ENCODE results near the gene SLC6A6. TPM values are rescaled to one million over a fixed set of nuclear protein-coding genes. Genes with fewer than 3 reads are reported as not detected.

SLC6A6 gene
- total RNA-seq, 2 donors from 2014 or later = 43.1 to 56.5 TPM

- WGBS, 2 experiments (ENCODE audit: insufficient coverage in 1 of 2, insufficient read length in 1 of 2) = 92 to 95% methylated on average over 9 of the region's 9 CpGs
- H3K27ac Mint-ChIP-seq = peak overlapping the region; percentile 68
- Histone ChIP-seq H3K9me3 (ENCODE audit: control insufficient read depth, low read length) (no peaks in the 10 kb centered on the region), H3K36me3 (ENCODE audit: control insufficient read depth, insufficient read depth, low read length) (peaks cover 10% of the 10 kb centered on the region), H3K4me1 (ENCODE audit: control insufficient read depth, insufficient read depth, low read length) (peaks cover 7% of the 10 kb centered on the region), H3K27me3 (ENCODE audit: control insufficient read depth, insufficient read depth, low read length, poor library complexity, severe bottlenecking) (no peaks in the 10 kb centered on the region), H3K4me3 (ENCODE audit: low read length) (no peak overlapping the region), H3K9ac (ENCODE audit: extremely low read depth, low read length, poor library complexity, severe bottlenecking) (no peak overlapping the region), H3K27ac (ENCODE audit: low read depth, low read length) (no peak overlapping the region)
- peaks cover 25% of the 10 kb centered on the region for H3K36me3 Mint-ChIP-seq (ENCODE audit: low read depth)
- peaks cover 22% of the 10 kb centered on the region for H3K4me1 Mint-ChIP-seq
- no peaks in the 10 kb centered on the region for H3K27me3 Mint-ChIP-seq (ENCODE audit: insufficient read depth)
- no peak for TF ChIP-seq CTCF (conservative IDR thresholded peaks at IDR 0.05)
- no peak overlapping the region for H3K4me3 Mint-ChIP-seq
- no peaks in the 10 kb centered on the region for H3K9me3 Mint-ChIP-seq
- no peak for DNase-seq
Measured at GRCh38 chr3:14411166-14411526, 8.7 kb downstream of the SLC6A6 start.

- H3K9me3 Mint-ChIP-seq = no peaks in the 10 kb centered on the region
- peak; percentile 81 for DNase-seq
- peaks cover 7% of the 10 kb centered on the region for H3K4me1 ChIP-seq (ENCODE audit: control insufficient read depth, insufficient read depth, low read length)
- H3K36me3 ChIP-seq (ENCODE audit: control insufficient read depth, insufficient read depth, low read length) = peaks cover 10% of the 10 kb centered on the region
- no peak overlapping the region for H3K9ac ChIP-seq (ENCODE audit: extremely low read depth, low read length, poor library complexity, severe bottlenecking)
- H3K27me3 Mint-ChIP-seq (ENCODE audit: insufficient read depth) = no peaks in the 10 kb centered on the region
- peak; percentile 80 for TF ChIP-seq CTCF (conservative IDR thresholded peaks at IDR 0.05)
- peaks cover 17% of the 10 kb centered on the region for H3K4me1 Mint-ChIP-seq
- 83 to 85% methylated on average over 7 of the region's 7 CpGs for WGBS, 2 experiments (ENCODE audit: insufficient coverage in 1 of 2, insufficient read length in 1 of 2)
- no peak overlapping the region for H3K4me3 Mint-ChIP-seq
- no peaks in the 10 kb centered on the region for H3K27me3 ChIP-seq (ENCODE audit: control insufficient read depth, insufficient read depth, low read length, poor library complexity, severe bottlenecking)
- H3K27ac Mint-ChIP-seq = peak overlapping the region; percentile 68
- no peak overlapping the region for H3K27ac ChIP-seq (ENCODE audit: low read depth, low read length)
- no peaks in the 10 kb centered on the region for H3K9me3 ChIP-seq (ENCODE audit: control insufficient read depth, low read length)
- H3K36me3 Mint-ChIP-seq (ENCODE audit: low read depth) = peaks cover 20% of the 10 kb centered on the region
- H3K4me3 ChIP-seq (ENCODE audit: low read length) = no peak overlapping the region
Measured at GRCh38 chr3:14411988-14412387, 9.6 kb downstream of the SLC6A6 start.

- H3K9me3 Mint-ChIP-seq = no peaks in the 10 kb centered on the region
- no peak for TF ChIP-seq CTCF (conservative IDR thresholded peaks at IDR 0.05)
- H3K27ac Mint-ChIP-seq = peak overlapping the region; percentile 77
- no peaks in the 10 kb centered on the region for H3K27me3 Mint-ChIP-seq (ENCODE audit: insufficient read depth)
- peaks cover 18% of the 10 kb centered on the region for H3K4me1 Mint-ChIP-seq
- Histone ChIP-seq H3K9ac (ENCODE audit: extremely low read depth, low read length, poor library complexity, severe bottlenecking) (no peak overlapping the region), H3K36me3 (ENCODE audit: control insufficient read depth, insufficient read depth, low read length) (peaks cover 8% of the 10 kb centered on the region), H3K4me3 (ENCODE audit: low read length) (no peak overlapping the region), H3K9me3 (ENCODE audit: control insufficient read depth, low read length) (no peaks in the 10 kb centered on the region), H3K27me3 (ENCODE audit: control insufficient read depth, insufficient read depth, low read length, poor library complexity, severe bottlenecking) (no peaks in the 10 kb centered on the region), H3K4me1 (ENCODE audit: control insufficient read depth, insufficient read depth, low read length) (peaks cover 7% of the 10 kb centered on the region), H3K27ac (ENCODE audit: low read depth, low read length) (peak overlapping the region; percentile 1)
- WGBS, 2 experiments (ENCODE audit: insufficient coverage in 1 of 2, insufficient read length in 1 of 2) = 43 to 65% methylated on average over 8 to 13 of the region's 13 CpGs
- peaks cover 16% of the 10 kb centered on the region for H3K36me3 Mint-ChIP-seq (ENCODE audit: low read depth)
- no peak overlapping the region for H3K4me3 Mint-ChIP-seq
- DNase-seq = peak; percentile 81
Measured at GRCh38 chr3:14412831-14413380, 10.5 kb downstream of the SLC6A6 start.

Data from endodermal cell (in vitro differentiated cells).